WTC11 (cell line): Measurements from ENCODE around the gene C1QTNF6. TPM values are rescaled to one million over a fixed set of nuclear protein-coding genes. Genes with fewer than 3 reads are reported as not detected.

Experiments
- ATAC-seq: fragments of 200-7000 bp; cut with Tn5 transposase; 2 replicates; pipeline ENCODE4 v1.10.0; 2021; ENCODE audit warnings: mild to moderate bottlenecking, moderate library complexity
- CTCF ChIA-PET: fragments of 300-600 bp; sonication (Branson Sonifier 250); formaldehyde crosslinking; loops from one replicate; lab custom pipeline; 2021; ENCODE audit warnings: antibody characterized with exemption; lab: Charles Lee
- POLR2A ChIA-PET: fragments of 350-600 bp; sonication (Branson Sonifier 250); formaldehyde crosslinking; loops from one replicate; lab custom pipeline; 2021; ENCODE audit warnings: antibody characterized with exemption; lab: Charles Lee
- DNase-seq: peaks from one replicate; pipeline ENCODE4 v3.0.0; 2021; ENCODE audit warnings: low spot score
- H3K27ac Mint-ChIP-seq: 2 replicates; pipeline ENCODE4 v1.8.0; 2021; ENCODE audit warnings: mixed read lengths
- H3K27me3 Mint-ChIP-seq: 2 replicates; pipeline ENCODE4 v1.8.0; 2021; ENCODE audit warnings: low read depth, mild to moderate bottlenecking, moderate library complexity, mixed read lengths
- H3K36me3 Mint-ChIP-seq: 2 replicates; pipeline ENCODE4 v1.8.0; 2021; ENCODE audit warnings: mixed read lengths
- H3K4me1 Mint-ChIP-seq: 2 replicates; pipeline ENCODE4 v1.8.0; 2022; ENCODE audit warnings: mixed read lengths
- H3K4me3 Mint-ChIP-seq: 2 replicates; pipeline ENCODE4 v1.8.0; 2021; ENCODE audit warnings: mild to moderate bottlenecking, moderate library complexity, mixed read lengths
- H3K9me3 Mint-ChIP-seq: 2 replicates; pipeline ENCODE4 v1.8.0; 2021; ENCODE audit warnings: mixed read lengths
- E2F1 ChIP-seq: sonication (generic); formaldehyde crosslinking; IDR thresholded peaks from 2 replicates; pipeline ENCODE4 v1.8.0; 2022; ENCODE audit warnings: mild to moderate bottlenecking, missing genetic modification reagents
- ESRRA ChIP-seq: sonication (generic); formaldehyde crosslinking; IDR thresholded peaks from 2 replicates; pipeline ENCODE4 v1.8.1; 2022; ENCODE audit warnings: mild to moderate bottlenecking, missing genetic modification reagents, borderline replicate concordance
- ETV6 ChIP-seq: sonication (generic); formaldehyde crosslinking; IDR thresholded peaks from 2 replicates; pipeline ENCODE4 v1.8.1; 2022; ENCODE audit warnings: mild to moderate bottlenecking, missing genetic modification reagents
- FOXK1 ChIP-seq: sonication (generic); formaldehyde crosslinking; IDR thresholded peaks from 2 replicates; pipeline ENCODE4 v1.8.0; 2022; ENCODE audit warnings: mild to moderate bottlenecking, moderate library complexity, missing genetic modification reagents
- GTF2I ChIP-seq: fragments of 250-450 bp; sonication (Bioruptor Pico); conservative IDR thresholded peaks from 2 replicates; pipeline ENCODE4 v1.4.0; 2021; ENCODE audit warnings: mild to moderate bottlenecking
- JUN ChIP-seq: sonication (generic); formaldehyde crosslinking; IDR thresholded peaks from 2 replicates; pipeline ENCODE4 v1.8.0; 2023; ENCODE audit warnings: mild to moderate bottlenecking, missing genetic modification reagents
- KAT7 ChIP-seq: sonication (generic); formaldehyde crosslinking; IDR thresholded peaks from 2 replicates; pipeline ENCODE4 v1.8.1; 2023; ENCODE audit warnings: missing genetic modification reagents, mild to moderate bottlenecking, borderline replicate concordance
- NR1H2 ChIP-seq: sonication (generic); formaldehyde crosslinking; IDR thresholded peaks from 2 replicates; pipeline ENCODE4 v1.9.0; 2021; ENCODE audit warnings: mild to moderate bottlenecking, moderate library complexity, missing genetic modification reagents
- NR3C1 ChIP-seq: sonication (generic); formaldehyde crosslinking; conservative IDR thresholded peaks from 2 replicates; pipeline ENCODE4 v1.8.1; 2023; ENCODE audit warnings: low read depth, mild to moderate bottlenecking, missing genetic modification reagents
- PRDM15 ChIP-seq: sonication (generic); formaldehyde crosslinking; IDR thresholded peaks from 2 replicates; pipeline ENCODE4 v1.8.0; 2022; ENCODE audit warnings: missing genetic modification reagents
- RELA ChIP-seq: sonication (generic); formaldehyde crosslinking; IDR thresholded peaks from 2 replicates; pipeline ENCODE4 v1.8.1; 2022; ENCODE audit warnings: missing genetic modification reagents, mild to moderate bottlenecking, borderline replicate concordance
- RORB ChIP-seq: fragments of 250-450 bp; sonication (Bioruptor Pico); IDR thresholded peaks from 2 replicates; pipeline ENCODE4 v1.9.0; 2021; ENCODE audit warnings: mild to moderate bottlenecking
- SMAD3 ChIP-seq: sonication (generic); formaldehyde crosslinking; IDR thresholded peaks from 2 replicates; pipeline ENCODE4 v1.8.0; 2022; ENCODE audit warnings: missing genetic modification reagents, mild to moderate bottlenecking, borderline replicate concordance
- TEAD1 ChIP-seq: sonication (generic); formaldehyde crosslinking; IDR thresholded peaks from 2 replicates; pipeline ENCODE4 v1.8.0; 2022; ENCODE audit warnings: mild to moderate bottlenecking, missing genetic modification reagents
- ZBTB21 ChIP-seq: sonication (generic); formaldehyde crosslinking; IDR thresholded peaks from 2 replicates; pipeline ENCODE4 v1.8.1; 2023; ENCODE audit warnings: mild to moderate bottlenecking, missing genetic modification reagents, borderline replicate concordance
- total RNA-seq: library from RNA; stranded (reverse); gene quantifications from 3 replicates; pipeline ENCODE4 v1.2.3, GENCODE V29; 2021
- TF ChIP-seq, protein P1 (sequence below): fragments of 250-450 bp; sonication (Bioruptor Pico); IDR thresholded peaks from 2 replicates; pipeline ENCODE4 v1.9.0; 2021; ENCODE audit warnings: mild to moderate bottlenecking
- TF ChIP-seq, protein P2 (sequence below): sonication (generic); formaldehyde crosslinking; IDR thresholded peaks from 2 replicates; pipeline ENCODE4 v1.8.1; 2022; ENCODE audit warnings: low read depth, mild to moderate bottlenecking, moderate library complexity, missing genetic modification reagents, borderline replicate concordance
- TF ChIP-seq, protein P3 (sequence below): fragments of 250-450 bp; sonication (Bioruptor Pico); conservative IDR thresholded peaks from 2 replicates; pipeline ENCODE4 v1.9.0; 2021; ENCODE audit warnings: mild to moderate bottlenecking
- TF ChIP-seq, protein P4 (sequence below): sonication (generic); formaldehyde crosslinking; IDR thresholded peaks from 2 replicates; pipeline ENCODE4 v1.8.1; 2022; ENCODE audit warnings: low read depth, missing genetic modification reagents, borderline replicate concordance

Gene C1QTNF6
- total RNA-seq, 1 experiment from 2014 or later = 5.9 TPM

DNA sequence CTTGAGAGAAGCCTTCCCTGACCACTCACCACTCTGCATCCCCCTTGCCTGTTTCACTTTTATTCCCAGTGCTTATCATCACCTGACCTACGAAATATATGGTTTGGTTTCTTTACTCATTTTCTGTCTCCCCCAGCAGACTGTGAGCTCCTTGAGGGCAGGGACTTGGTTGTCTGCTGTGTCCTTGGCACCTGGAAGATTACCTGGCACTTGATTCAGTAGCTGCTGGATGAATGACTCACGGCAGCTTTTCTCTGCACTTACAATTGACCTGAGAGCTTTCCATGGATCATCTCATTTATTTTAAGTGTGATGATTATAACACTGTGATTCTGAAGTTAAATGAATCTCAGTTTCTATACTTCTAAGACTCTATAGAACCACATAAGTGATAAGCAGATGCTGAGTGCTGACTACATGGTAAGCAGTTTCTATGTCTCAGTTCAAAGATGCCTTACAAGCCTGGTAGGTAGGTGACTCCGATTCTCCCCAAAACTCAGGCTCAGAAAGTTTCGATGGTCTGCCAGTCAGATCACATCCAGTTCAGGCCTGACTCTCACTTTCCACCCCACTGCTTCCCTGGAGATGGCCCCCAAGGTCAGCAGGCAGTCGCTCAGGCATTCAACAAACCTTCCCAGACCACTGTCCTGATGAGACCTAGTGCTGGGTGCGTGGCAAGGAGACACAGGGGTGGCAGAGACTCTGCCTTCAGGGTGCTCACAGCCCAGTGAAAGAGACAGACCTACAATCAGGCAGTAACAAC, 50.0 kb downstream of the C1QTNF6 start (continued):
- TF ChIP-seq, protein P1, sequence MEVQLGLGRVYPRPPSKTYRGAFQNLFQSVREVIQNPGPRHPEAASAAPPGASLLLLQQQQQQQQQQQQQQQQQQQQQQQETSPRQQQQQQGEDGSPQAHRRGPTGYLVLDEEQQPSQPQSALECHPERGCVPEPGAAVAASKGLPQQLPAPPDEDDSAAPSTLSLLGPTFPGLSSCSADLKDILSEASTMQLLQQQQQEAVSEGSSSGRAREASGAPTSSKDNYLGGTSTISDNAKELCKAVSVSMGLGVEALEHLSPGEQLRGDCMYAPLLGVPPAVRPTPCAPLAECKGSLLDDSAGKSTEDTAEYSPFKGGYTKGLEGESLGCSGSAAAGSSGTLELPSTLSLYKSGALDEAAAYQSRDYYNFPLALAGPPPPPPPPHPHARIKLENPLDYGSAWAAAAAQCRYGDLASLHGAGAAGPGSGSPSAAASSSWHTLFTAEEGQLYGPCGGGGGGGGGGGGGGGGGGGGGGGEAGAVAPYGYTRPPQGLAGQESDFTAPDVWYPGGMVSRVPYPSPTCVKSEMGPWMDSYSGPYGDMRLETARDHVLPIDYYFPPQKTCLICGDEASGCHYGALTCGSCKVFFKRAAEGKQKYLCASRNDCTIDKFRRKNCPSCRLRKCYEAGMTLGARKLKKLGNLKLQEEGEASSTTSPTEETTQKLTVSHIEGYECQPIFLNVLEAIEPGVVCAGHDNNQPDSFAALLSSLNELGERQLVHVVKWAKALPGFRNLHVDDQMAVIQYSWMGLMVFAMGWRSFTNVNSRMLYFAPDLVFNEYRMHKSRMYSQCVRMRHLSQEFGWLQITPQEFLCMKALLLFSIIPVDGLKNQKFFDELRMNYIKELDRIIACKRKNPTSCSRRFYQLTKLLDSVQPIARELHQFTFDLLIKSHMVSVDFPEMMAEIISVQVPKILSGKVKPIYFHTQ (CRISPR knock-in tag) = no peak
- TF ChIP-seq NR3C1 (no peak), ESRRA (no peak), PRDM15 (CRISPR knock-in tag) (no peak), SMAD3 (CRISPR knock-in tag) (no peak)
- TF ChIP-seq, all 79 proteins: peak for 0

DNA sequence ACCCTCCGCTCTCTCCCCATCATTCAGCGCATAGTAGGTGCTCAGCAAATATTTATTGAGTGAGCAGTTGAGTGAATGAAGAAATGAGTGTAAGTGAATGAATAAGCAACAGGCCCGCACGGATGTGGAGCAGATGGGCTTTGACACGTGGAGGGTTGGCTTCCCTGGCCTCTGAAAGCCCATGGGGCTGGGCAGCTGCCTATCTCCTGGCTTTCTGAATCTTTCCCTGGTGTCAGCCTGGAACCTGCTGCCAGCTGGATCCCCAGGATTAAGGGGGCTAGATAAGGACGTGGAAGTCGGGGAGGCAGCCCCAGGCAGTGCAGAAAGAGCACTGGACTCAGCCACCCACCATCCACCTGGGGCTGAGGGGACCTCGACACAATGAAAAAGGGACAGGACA, 50.9 kb downstream of the C1QTNF6 start:
- Mint-ChIP-seq H3K4me3 (no peak overlapping the region), H3K36me3 (no peaks in the 10 kb centered on the region), H3K9me3 (no peaks in the 10 kb centered on the region), H3K4me1 (no peaks in the 10 kb centered on the region), H3K27ac (no peak overlapping the region), H3K27me3 (no peaks in the 10 kb centered on the region)
- no peak for TF ChIP-seq KAT7 (CRISPR knock-in tag)
- no peak for TF ChIP-seq ZBTB21 (CRISPR knock-in tag)
- TF ChIP-seq FOXK1 (CRISPR knock-in tag) = no peak
- TF ChIP-seq GTF2I = no peak
- TF ChIP-seq RORB = no peak
- no peak for TF ChIP-seq TEAD1
- no peak for TF ChIP-seq RELA (CRISPR knock-in tag)
- no peak for TF ChIP-seq ETV6
- no peak for TF ChIP-seq NR1H2 (CRISPR knock-in tag)
- no peak for TF ChIP-seq JUN (CRISPR knock-in tag)
- TF ChIP-seq E2F1 = no peak
- TF ChIP-seq, protein P2, sequence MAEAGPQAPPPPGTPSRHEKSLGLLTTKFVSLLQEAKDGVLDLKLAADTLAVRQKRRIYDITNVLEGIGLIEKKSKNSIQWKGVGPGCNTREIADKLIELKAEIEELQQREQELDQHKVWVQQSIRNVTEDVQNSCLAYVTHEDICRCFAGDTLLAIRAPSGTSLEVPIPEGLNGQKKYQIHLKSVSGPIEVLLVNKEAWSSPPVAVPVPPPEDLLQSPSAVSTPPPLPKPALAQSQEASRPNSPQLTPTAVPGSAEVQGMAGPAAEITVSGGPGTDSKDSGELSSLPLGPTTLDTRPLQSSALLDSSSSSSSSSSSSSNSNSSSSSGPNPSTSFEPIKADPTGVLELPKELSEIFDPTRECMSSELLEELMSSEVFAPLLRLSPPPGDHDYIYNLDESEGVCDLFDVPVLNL (CRISPR knock-in tag) = no peak
- TF ChIP-seq, protein P3, sequence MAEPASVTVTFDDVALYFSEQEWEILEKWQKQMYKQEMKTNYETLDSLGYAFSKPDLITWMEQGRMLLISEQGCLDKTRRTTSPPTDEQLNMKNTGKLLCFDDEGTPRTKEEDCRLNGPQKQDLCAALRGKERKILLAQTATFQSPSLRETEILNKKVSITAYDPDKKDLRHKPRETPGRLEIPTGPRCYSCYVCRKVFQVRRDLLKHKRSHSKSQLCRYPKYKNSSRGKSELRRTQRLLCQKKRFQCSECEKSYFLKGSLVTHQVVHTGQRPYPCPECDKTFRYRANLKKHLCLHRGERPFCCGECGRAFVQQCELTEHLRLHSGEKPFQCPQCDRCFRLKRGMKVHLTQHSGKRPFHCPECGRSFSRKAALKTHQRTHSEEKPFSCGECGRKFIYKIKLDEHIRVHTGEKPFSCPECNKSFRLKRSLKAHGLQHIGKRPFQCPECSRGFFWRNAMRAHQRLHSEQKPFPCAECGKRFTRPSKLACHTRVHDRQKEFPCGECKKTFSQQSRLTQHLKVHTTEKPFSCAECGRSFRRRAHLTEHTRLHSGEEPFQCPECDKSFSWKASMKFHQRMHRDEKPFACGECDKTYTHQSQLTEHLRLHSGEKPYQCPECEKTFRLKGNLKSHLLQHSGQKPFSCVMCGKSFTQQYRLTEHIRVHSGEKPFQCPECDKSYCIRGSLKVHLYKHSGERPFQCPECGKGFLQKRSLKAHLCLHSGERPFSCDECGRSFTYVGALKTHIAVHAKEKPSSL = no peak
- TF ChIP-seq, protein P4, sequence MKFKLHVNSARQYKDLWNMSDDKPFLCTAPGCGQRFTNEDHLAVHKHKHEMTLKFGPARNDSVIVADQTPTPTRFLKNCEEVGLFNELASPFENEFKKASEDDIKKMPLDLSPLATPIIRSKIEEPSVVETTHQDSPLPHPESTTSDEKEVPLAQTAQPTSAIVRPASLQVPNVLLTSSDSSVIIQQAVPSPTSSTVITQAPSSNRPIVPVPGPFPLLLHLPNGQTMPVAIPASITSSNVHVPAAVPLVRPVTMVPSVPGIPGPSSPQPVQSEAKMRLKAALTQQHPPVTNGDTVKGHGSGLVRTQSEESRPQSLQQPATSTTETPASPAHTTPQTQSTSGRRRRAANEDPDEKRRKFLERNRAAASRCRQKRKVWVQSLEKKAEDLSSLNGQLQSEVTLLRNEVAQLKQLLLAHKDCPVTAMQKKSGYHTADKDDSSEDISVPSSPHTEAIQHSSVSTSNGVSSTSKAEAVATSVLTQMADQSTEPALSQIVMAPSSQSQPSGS = no peak
- ChIA-PET CTCF (interaction anchor here (0.7 to 2.1 kb wide), 2 partner anchors 10 to 576 kb away, joined by 4 to 14 read pairs; no protein-coding TSS in a partner anchor), POLR2A (no interaction called here)
- DNase-seq (no peak), ATAC-seq (no peak)
